Prostate gland (tissue), 2 donors: ENCODE results near the gene CDYL2.

Experiments
- POLR2A ChIP-seq: fragments of 450-650 bp; IDR thresholded peaks from one replicate; pipeline ENCODE4 v1.6.1; 2016; ENCODE audit warnings: antibody characterized with exemption, mild to moderate bottlenecking
- POLR2AphosphoS5 ChIP-seq: sonication (generic); formaldehyde crosslinking; IDR thresholded peaks from one replicate; pipeline ENCODE4 v1.6.1; 2017; ENCODE audit warnings: antibody characterized with exemption
- TF ChIP-seq, protein P1 (sequence below), 4 experiments: fragments of 200-600 bp in 2 of 4; fragments of 450-650 bp in 2 of 4; sonication (generic) in 2 of 4; IDR thresholded peaks; 1 replicate in 3 of 4; 2 replicates in 1 of 4; pipeline ENCODE4 v1.5.1; 2016 to 2019; ENCODE audit warnings: antibody characterized with exemption in 4 of 4, mild to moderate bottlenecking in 2 of 4, moderate library complexity in 2 of 4

DNA sequence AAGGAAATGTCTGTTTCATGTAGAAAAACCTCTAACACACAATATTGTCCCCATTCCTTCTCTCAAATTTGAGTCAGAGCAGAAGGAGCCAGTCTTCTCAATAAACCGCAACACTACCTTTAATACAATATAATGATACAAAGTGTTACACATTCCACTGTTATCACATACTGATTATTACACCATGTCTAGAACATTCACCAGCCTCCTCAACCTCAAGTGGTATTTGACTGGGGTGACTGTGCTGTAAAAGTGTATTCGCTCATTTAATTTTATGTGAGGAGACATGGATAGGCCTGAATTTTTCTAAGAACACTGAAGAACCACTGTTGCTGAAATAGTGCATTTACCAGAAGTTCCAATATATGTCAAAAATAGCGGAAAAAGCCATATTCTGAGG is 10.3 kb downstream of the CDYL2 start:
- TF ChIP-seq, protein P1, sequence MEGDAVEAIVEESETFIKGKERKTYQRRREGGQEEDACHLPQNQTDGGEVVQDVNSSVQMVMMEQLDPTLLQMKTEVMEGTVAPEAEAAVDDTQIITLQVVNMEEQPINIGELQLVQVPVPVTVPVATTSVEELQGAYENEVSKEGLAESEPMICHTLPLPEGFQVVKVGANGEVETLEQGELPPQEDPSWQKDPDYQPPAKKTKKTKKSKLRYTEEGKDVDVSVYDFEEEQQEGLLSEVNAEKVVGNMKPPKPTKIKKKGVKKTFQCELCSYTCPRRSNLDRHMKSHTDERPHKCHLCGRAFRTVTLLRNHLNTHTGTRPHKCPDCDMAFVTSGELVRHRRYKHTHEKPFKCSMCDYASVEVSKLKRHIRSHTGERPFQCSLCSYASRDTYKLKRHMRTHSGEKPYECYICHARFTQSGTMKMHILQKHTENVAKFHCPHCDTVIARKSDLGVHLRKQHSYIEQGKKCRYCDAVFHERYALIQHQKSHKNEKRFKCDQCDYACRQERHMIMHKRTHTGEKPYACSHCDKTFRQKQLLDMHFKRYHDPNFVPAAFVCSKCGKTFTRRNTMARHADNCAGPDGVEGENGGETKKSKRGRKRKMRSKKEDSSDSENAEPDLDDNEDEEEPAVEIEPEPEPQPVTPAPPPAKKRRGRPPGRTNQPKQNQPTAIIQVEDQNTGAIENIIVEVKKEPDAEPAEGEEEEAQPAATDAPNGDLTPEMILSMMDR (IDR thresholded peaks at IDR 0.05) = no peak
- TF ChIP-seq POLR2A (no peak), POLR2AphosphoS5 (no peak)
